ENCODE data around the gene TMF1.

The TMF1 gene

DNA sequence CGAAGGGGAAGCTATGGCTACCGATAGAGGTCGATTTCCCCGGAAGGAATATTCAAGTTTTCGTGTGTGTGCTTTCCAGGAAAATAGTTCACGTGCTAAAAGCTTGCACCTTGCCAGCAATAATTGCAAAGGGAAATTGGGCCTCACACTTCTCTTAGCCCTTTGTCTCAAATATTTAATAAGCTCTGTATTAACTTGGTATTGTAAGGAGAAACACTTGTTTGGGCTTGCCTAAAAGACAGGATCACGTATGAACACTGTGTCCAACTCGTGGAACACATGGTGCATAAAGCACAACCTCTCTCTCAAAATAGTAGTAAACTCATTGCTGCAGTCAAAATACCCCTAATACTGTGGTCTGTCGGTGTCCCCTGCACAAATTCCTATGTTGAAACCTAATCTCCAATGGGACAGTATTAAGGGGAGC, 352 bp upstream of the TMF1 start:
- H3K36me3 Mint-ChIP-seq (ENCODE audit: low read depth), result peaks cover 35% of the 10 kb centered on the region
- H3K4me1 Mint-ChIP-seq, result peaks cover 28% of the 10 kb centered on the region
- TF ChIP-seq, protein P1, sequence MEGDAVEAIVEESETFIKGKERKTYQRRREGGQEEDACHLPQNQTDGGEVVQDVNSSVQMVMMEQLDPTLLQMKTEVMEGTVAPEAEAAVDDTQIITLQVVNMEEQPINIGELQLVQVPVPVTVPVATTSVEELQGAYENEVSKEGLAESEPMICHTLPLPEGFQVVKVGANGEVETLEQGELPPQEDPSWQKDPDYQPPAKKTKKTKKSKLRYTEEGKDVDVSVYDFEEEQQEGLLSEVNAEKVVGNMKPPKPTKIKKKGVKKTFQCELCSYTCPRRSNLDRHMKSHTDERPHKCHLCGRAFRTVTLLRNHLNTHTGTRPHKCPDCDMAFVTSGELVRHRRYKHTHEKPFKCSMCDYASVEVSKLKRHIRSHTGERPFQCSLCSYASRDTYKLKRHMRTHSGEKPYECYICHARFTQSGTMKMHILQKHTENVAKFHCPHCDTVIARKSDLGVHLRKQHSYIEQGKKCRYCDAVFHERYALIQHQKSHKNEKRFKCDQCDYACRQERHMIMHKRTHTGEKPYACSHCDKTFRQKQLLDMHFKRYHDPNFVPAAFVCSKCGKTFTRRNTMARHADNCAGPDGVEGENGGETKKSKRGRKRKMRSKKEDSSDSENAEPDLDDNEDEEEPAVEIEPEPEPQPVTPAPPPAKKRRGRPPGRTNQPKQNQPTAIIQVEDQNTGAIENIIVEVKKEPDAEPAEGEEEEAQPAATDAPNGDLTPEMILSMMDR (IDR thresholded peaks at IDR 0.05; ENCODE audit: unreplicated experiment in 3 of 3), result no peak

GRCh38 chr3:69048990-69049389, 3.1 kb downstream of the TMF1 start:
- Mint-ChIP-seq H3K36me3 (ENCODE audit: low read depth) (peaks cover 30% of the 10 kb centered on the region), H3K27me3 (ENCODE audit: low read depth) (no peaks in the 10 kb centered on the region), H3K4me1 (peaks cover 43% of the 10 kb centered on the region), H3K27ac (no peak overlapping the region), H3K4me3 (peak overlapping the region in 2 of 3 experiments; percentile 43 to 97), H3K9me3 (no peaks in the 10 kb centered on the region)
- TF ChIP-seq, protein P1 (IDR thresholded peaks at IDR 0.05; ENCODE audit: unreplicated experiment in 3 of 3), result no peak

More for the DNA sequence above, 352 bp upstream of the TMF1 start:
- Mint-ChIP-seq H3K9me3 (no peaks in the 10 kb centered on the region), H3K27ac (peak overlapping the region; percentile 90 to 95 (median 93)), H3K4me3 (peak overlapping the region; percentile 95 to 98 (median 97)), H3K27me3 (ENCODE audit: low read depth) (no peaks in the 10 kb centered on the region)

DNA sequence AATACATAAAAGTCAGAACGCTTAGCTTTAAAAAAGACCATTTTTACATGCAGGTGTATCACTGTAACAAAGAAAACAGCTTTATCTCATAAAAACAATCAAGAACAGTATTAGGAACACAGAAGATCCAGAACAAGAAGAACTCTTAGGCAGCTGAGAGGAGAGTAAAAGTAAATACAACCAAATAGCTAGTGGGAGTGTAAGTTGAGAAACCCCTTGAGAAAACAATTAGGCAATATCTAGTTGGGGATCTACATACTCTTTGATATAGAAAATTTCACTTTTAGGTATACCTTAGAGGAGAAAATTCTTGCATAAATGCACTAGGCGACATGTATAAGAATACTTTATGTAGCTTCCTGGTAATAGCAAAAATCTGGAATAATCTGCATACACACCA, 7.5 kb downstream of the TMF1 start:
- Mint-ChIP-seq H3K36me3 (ENCODE audit: low read depth) (peaks cover 58% of the 10 kb centered on the region), H3K9me3 (no peaks in the 10 kb centered on the region), H3K27ac (no peak overlapping the region), H3K27me3 (ENCODE audit: low read depth) (no peaks in the 10 kb centered on the region), H3K4me3 (no peak overlapping the region), H3K4me1 (peaks cover 28% of the 10 kb centered on the region)
- TF ChIP-seq, protein P1 (IDR thresholded peaks at IDR 0.05; ENCODE audit: unreplicated experiment in 3 of 3), result no peak

DNA sequence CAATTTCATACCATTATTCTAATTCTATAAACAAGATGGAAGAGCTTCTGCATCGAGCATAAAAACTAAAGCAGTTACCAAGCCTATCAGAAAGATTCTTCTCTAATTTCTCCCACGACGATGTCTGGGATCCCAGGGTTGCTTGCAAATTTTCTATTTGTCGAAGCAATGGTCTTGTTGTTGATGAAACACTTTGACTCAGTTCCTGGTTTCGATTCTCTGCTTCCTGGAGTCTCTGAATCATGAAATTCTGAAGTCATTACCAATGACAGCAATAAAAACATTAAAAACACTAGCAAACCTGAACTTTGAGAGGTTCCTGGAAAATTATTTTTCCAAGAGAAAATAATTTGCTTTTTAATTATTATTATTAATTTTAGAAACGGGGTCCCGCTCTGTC, 18.7 kb downstream of the TMF1 start:
- TF ChIP-seq, protein P1 (IDR thresholded peaks at IDR 0.05; ENCODE audit: unreplicated experiment in 3 of 3), result no peak
- Mint-ChIP-seq H3K27me3 (ENCODE audit: low read depth) (no peaks in the 10 kb centered on the region), H3K4me3 (no peak overlapping the region), H3K9me3 (no peaks in the 10 kb centered on the region), H3K36me3 (ENCODE audit: low read depth) (peaks cover 65% of the 10 kb centered on the region), H3K27ac (no peak overlapping the region), H3K4me1 (no peaks in the 10 kb centered on the region)

DNA sequence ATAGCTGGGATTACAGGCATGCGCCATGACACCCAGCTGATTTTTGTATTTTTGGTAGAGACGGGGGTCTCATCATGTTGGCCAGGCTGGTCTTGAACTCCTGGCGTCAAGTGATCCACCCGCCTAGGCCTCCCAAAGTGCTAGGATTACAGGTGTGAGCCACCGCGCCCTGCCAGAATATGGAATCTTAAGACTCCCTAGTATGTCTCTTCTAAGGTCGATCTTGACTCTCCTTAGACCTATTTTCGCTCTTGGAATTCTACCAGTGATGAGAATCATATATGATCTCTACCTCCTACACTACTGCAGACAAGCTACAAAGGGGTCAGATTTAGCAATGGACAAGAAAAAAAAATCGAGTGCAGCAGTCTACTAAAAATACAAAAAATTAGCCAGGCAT, 19.4 kb downstream of the TMF1 start:
- H3K27ac Mint-ChIP-seq, result no peak overlapping the region
- H3K4me3 Mint-ChIP-seq, result no peak overlapping the region
- H3K27me3 Mint-ChIP-seq (ENCODE audit: low read depth), result no peaks in the 10 kb centered on the region
- H3K4me1 Mint-ChIP-seq, result no peaks in the 10 kb centered on the region
- H3K36me3 Mint-ChIP-seq (ENCODE audit: low read depth), result peaks cover 64% of the 10 kb centered on the region
- no peaks in the 10 kb centered on the region for H3K9me3 Mint-ChIP-seq
- TF ChIP-seq, protein P1 (IDR thresholded peaks at IDR 0.05; ENCODE audit: unreplicated experiment in 3 of 3), result no peak

GRCh38 chr3:69032142-69032541, 20.0 kb downstream of the TMF1 start:
- Mint-ChIP-seq H3K9me3 (no peaks in the 10 kb centered on the region), H3K27ac (no peak overlapping the region), H3K4me1 (no peaks in the 10 kb centered on the region)

More at GRCh38 chr3:69032142-69032541, 20.0 kb downstream of the TMF1 start:
- H3K27me3 Mint-ChIP-seq (ENCODE audit: low read depth), result no peaks in the 10 kb centered on the region
- no peak overlapping the region for H3K4me3 Mint-ChIP-seq
- peaks cover 66% of the 10 kb centered on the region for H3K36me3 Mint-ChIP-seq (ENCODE audit: low read depth)
- TF ChIP-seq, protein P1 (IDR thresholded peaks at IDR 0.05; ENCODE audit: unreplicated experiment in 3 of 3), result no peak
